WTC11 (cell line): Measurements from ENCODE around the gene DRC1. TPM values are rescaled to one million over a fixed set of nuclear protein-coding genes. Genes with fewer than 3 reads are reported as not detected.
"Not testable (repeated sequence)": the region's sequence is repeated elsewhere in the genome, so short reads cannot be mapped to it uniquely, and the experiment has no call there.

Experiments
- ATAC-seq: fragments of 200-7000 bp; cut with Tn5 transposase; 2 replicates; pipeline ENCODE4 v1.10.0; 2021; ENCODE audit warnings: mild to moderate bottlenecking, moderate library complexity
- CTCF ChIA-PET: fragments of 300-600 bp; sonication (Branson Sonifier 250); formaldehyde crosslinking; loops from one replicate; lab custom pipeline; 2021; ENCODE audit warnings: antibody characterized with exemption; lab: Charles Lee
- POLR2A ChIA-PET: fragments of 350-600 bp; sonication (Branson Sonifier 250); formaldehyde crosslinking; loops from one replicate; lab custom pipeline; 2021; ENCODE audit warnings: antibody characterized with exemption; lab: Charles Lee
- DNase-seq: peaks from one replicate; pipeline ENCODE4 v3.0.0; 2021; ENCODE audit warnings: low spot score
- H3K27ac Mint-ChIP-seq: 2 replicates; pipeline ENCODE4 v1.8.0; 2021; ENCODE audit warnings: mixed read lengths
- H3K27me3 Mint-ChIP-seq: 2 replicates; pipeline ENCODE4 v1.8.0; 2021; ENCODE audit warnings: low read depth, mild to moderate bottlenecking, moderate library complexity, mixed read lengths
- H3K36me3 Mint-ChIP-seq: 2 replicates; pipeline ENCODE4 v1.8.0; 2021; ENCODE audit warnings: mixed read lengths
- H3K4me1 Mint-ChIP-seq: 2 replicates; pipeline ENCODE4 v1.8.0; 2022; ENCODE audit warnings: mixed read lengths
- H3K4me3 Mint-ChIP-seq: 2 replicates; pipeline ENCODE4 v1.8.0; 2021; ENCODE audit warnings: mild to moderate bottlenecking, moderate library complexity, mixed read lengths
- H3K9me3 Mint-ChIP-seq: 2 replicates; pipeline ENCODE4 v1.8.0; 2021; ENCODE audit warnings: mixed read lengths
- FOXK1 ChIP-seq: sonication (generic); formaldehyde crosslinking; IDR thresholded peaks from 2 replicates; pipeline ENCODE4 v1.8.0; 2022; ENCODE audit warnings: mild to moderate bottlenecking, moderate library complexity, missing genetic modification reagents
- JUN ChIP-seq: sonication (generic); formaldehyde crosslinking; IDR thresholded peaks from 2 replicates; pipeline ENCODE4 v1.8.0; 2023; ENCODE audit warnings: mild to moderate bottlenecking, missing genetic modification reagents
- ZNF138 ChIP-seq: sonication (generic); formaldehyde crosslinking; conservative IDR thresholded peaks from 2 replicates; pipeline ENCODE4 v1.8.1; 2022; ENCODE audit warnings: mild to moderate bottlenecking, moderate library complexity, missing genetic modification reagents
- ZNF232 ChIP-seq: sonication (generic); formaldehyde crosslinking; IDR thresholded peaks from 2 replicates; pipeline ENCODE4 v1.8.0; 2022; ENCODE audit warnings: mild to moderate bottlenecking, missing genetic modification reagents
- total RNA-seq: library from RNA; stranded (reverse); gene quantifications from 3 replicates; pipeline ENCODE4 v1.2.3, GENCODE V29; 2021
- TF ChIP-seq, protein P1 (sequence below): sonication (generic); formaldehyde crosslinking; IDR thresholded peaks from 2 replicates; pipeline ENCODE4 v1.8.0; 2023; ENCODE audit warnings: mild to moderate bottlenecking, missing genetic modification reagents
- TF ChIP-seq, protein P2 (sequence below): sonication (generic); formaldehyde crosslinking; IDR thresholded peaks from 2 replicates; pipeline ENCODE4 v1.8.1; 2022; ENCODE audit warnings: low read depth, missing genetic modification reagents, borderline replicate concordance
- TF ChIP-seq, protein P3 (sequence below): sonication (generic); formaldehyde crosslinking; IDR thresholded peaks from 2 replicates; pipeline ENCODE4 v1.8.1; 2023; ENCODE audit warnings: mild to moderate bottlenecking, missing genetic modification reagents, moderate library complexity
- TF ChIP-seq, protein P4 (sequence below): sonication (generic); formaldehyde crosslinking; IDR thresholded peaks from 2 replicates; pipeline ENCODE4 v1.8.1; 2023; ENCODE audit warnings: mild to moderate bottlenecking, missing genetic modification reagents, borderline replicate concordance
- TF ChIP-seq, protein P5 (sequence below): fragments of 250-450 bp; sonication (Bioruptor Pico); IDR thresholded peaks from 2 replicates; pipeline ENCODE4 v1.9.0; 2021; ENCODE audit warnings: mild to moderate bottlenecking

The DRC1 gene
- total RNA-seq, 1 experiment from 2014 or later = 0.55 TPM

DNA sequence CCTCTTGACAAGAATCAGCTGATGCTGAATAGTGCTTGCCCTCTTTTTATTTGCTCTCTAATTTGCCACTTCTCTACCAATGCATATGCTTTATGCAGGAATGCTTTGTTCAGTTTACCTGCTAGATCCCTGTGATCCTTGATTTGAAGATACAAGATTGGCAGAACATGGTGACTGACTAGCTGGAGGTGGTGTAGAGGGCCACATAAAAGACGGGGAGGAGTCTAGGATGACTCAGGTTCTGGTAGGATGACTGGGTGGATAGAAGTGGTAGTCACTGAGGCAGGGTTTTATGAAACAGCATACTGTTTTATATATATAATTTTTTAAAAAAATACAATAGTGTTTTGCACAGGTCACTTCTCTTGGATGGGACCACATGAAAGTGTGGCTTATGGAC lies 48.8 kb upstream of the DRC1 start (continued):
- TF ChIP-seq, protein P1, sequence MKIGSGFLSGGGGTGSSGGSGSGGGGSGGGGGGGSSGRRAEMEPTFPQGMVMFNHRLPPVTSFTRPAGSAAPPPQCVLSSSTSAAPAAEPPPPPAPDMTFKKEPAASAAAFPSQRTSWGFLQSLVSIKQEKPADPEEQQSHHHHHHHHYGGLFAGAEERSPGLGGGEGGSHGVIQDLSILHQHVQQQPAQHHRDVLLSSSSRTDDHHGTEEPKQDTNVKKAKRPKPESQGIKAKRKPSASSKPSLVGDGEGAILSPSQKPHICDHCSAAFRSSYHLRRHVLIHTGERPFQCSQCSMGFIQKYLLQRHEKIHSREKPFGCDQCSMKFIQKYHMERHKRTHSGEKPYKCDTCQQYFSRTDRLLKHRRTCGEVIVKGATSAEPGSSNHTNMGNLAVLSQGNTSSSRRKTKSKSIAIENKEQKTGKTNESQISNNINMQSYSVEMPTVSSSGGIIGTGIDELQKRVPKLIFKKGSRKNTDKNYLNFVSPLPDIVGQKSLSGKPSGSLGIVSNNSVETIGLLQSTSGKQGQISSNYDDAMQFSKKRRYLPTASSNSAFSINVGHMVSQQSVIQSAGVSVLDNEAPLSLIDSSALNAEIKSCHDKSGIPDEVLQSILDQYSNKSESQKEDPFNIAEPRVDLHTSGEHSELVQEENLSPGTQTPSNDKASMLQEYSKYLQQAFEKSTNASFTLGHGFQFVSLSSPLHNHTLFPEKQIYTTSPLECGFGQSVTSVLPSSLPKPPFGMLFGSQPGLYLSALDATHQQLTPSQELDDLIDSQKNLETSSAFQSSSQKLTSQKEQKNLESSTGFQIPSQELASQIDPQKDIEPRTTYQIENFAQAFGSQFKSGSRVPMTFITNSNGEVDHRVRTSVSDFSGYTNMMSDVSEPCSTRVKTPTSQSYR (CRISPR knock-in tag) = no peak
- TF ChIP-seq, protein P2, sequence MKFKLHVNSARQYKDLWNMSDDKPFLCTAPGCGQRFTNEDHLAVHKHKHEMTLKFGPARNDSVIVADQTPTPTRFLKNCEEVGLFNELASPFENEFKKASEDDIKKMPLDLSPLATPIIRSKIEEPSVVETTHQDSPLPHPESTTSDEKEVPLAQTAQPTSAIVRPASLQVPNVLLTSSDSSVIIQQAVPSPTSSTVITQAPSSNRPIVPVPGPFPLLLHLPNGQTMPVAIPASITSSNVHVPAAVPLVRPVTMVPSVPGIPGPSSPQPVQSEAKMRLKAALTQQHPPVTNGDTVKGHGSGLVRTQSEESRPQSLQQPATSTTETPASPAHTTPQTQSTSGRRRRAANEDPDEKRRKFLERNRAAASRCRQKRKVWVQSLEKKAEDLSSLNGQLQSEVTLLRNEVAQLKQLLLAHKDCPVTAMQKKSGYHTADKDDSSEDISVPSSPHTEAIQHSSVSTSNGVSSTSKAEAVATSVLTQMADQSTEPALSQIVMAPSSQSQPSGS = no peak
- TF ChIP-seq, protein P3, sequence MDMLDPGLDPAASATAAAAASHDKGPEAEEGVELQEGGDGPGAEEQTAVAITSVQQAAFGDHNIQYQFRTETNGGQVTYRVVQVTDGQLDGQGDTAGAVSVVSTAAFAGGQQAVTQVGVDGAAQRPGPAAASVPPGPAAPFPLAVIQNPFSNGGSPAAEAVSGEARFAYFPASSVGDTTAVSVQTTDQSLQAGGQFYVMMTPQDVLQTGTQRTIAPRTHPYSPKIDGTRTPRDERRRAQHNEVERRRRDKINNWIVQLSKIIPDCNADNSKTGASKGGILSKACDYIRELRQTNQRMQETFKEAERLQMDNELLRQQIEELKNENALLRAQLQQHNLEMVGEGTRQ (CRISPR knock-in tag) = no peak
- TF ChIP-seq, protein P4, sequence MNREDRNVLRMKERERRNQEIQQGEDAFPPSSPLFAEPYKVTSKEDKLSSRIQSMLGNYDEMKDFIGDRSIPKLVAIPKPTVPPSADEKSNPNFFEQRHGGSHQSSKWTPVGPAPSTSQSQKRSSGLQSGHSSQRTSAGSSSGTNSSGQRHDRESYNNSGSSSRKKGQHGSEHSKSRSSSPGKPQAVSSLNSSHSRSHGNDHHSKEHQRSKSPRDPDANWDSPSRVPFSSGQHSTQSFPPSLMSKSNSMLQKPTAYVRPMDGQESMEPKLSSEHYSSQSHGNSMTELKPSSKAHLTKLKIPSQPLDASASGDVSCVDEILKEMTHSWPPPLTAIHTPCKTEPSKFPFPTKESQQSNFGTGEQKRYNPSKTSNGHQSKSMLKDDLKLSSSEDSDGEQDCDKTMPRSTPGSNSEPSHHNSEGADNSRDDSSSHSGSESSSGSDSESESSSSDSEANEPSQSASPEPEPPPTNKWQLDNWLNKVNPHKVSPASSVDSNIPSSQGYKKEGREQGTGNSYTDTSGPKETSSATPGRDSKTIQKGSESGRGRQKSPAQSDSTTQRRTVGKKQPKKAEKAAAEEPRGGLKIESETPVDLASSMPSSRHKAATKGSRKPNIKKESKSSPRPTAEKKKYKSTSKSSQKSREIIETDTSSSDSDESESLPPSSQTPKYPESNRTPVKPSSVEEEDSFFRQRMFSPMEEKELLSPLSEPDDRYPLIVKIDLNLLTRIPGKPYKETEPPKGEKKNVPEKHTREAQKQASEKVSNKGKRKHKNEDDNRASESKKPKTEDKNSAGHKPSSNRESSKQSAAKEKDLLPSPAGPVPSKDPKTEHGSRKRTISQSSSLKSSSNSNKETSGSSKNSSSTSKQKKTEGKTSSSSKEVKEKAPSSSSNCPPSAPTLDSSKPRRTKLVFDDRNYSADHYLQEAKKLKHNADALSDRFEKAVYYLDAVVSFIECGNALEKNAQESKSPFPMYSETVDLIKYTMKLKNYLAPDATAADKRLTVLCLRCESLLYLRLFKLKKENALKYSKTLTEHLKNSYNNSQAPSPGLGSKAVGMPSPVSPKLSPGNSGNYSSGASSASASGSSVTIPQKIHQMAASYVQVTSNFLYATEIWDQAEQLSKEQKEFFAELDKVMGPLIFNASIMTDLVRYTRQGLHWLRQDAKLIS (CRISPR knock-in tag) = no peak
- TF ChIP-seq, protein P5, sequence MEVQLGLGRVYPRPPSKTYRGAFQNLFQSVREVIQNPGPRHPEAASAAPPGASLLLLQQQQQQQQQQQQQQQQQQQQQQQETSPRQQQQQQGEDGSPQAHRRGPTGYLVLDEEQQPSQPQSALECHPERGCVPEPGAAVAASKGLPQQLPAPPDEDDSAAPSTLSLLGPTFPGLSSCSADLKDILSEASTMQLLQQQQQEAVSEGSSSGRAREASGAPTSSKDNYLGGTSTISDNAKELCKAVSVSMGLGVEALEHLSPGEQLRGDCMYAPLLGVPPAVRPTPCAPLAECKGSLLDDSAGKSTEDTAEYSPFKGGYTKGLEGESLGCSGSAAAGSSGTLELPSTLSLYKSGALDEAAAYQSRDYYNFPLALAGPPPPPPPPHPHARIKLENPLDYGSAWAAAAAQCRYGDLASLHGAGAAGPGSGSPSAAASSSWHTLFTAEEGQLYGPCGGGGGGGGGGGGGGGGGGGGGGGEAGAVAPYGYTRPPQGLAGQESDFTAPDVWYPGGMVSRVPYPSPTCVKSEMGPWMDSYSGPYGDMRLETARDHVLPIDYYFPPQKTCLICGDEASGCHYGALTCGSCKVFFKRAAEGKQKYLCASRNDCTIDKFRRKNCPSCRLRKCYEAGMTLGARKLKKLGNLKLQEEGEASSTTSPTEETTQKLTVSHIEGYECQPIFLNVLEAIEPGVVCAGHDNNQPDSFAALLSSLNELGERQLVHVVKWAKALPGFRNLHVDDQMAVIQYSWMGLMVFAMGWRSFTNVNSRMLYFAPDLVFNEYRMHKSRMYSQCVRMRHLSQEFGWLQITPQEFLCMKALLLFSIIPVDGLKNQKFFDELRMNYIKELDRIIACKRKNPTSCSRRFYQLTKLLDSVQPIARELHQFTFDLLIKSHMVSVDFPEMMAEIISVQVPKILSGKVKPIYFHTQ = no peak
- TF ChIP-seq JUN (CRISPR knock-in tag) (no peak), ZNF232 (no peak), FOXK1 (CRISPR knock-in tag) (no peak), ZNF138 (CRISPR knock-in tag) (no peak)

DNA sequence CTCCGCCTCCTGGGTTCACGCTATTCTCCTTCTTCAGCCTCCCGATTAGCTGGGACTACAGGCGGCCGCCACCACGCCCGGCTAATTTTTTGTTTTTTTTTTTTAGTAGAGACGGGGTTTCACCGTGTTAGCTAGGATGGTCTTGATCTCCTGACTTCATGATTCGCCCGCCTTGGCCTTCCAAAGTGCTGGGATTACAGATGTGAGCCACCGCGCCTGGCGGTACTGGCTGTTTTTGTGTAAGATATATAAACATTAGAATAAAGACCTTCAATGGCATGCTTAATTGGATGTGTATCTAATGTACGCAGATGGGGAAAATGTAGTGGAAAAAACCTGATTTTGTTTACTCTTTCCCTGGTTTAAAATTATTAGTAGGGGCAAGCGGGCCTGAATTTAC lies 47.3 kb upstream of the DRC1 start:
- ATAC-seq, POLR2A ChIA-PET, H3K27me3 Mint-ChIP-seq, H3K4me3 Mint-ChIP-seq, H3K9me3 Mint-ChIP-seq, DNase-seq, H3K27ac Mint-ChIP-seq: not testable (repeated sequence)
- CTCF ChIA-PET = interaction anchor here (1.2 kb wide), 1 partner anchor 223 kb away, joined by 4 read pairs; no protein-coding TSS in a partner anchor
- Mint-ChIP-seq H3K4me1 (peaks cover 20% of the 10 kb centered on the region), H3K36me3 (peaks cover 15% of the 10 kb centered on the region)
